Keratinocyte (primary cell): ENCODE measurements around the gene CFAP61. TPM values are rescaled to one million over a fixed set of nuclear protein-coding genes. Genes with fewer than 3 reads are reported as not detected.
A peak's percentile ranks its signal among the peaks of the same experiment; 100 is the strongest.

ENCODE experiments used
- DNase-seq: peaks from one replicate; pipeline ENCODE4 v3.0.0-alpha.2; 2011; ENCODE audit warnings: low read depth, missing footprints, low spot score
- FAIRE-seq: peaks from 2 replicates; lab custom pipeline; 2011; peaks lifted over from hg19 to GRCh38; lab: Jason Lieb, UNC
- H2AFZ ChIP-seq: 2 replicates; pipeline ENCODE4 v1.6.0; 2012; ENCODE audit warnings: low read length, control low read depth, inconsistent platforms; ENCODE audit not compliant: control insufficient read depth
- H3K27ac ChIP-seq: 2 replicates; pipeline ENCODE4 v1.5.1; 2011; ENCODE audit warnings: low read length; ENCODE audit not compliant: control insufficient read depth, insufficient read depth
- H3K27me3 ChIP-seq: 3 replicates; pipeline ENCODE4 v1.6.0; 2011; ENCODE audit warnings: low read length; ENCODE audit not compliant: control insufficient read depth, insufficient read depth; ENCODE audit errors: extremely low read depth
- H3K36me3 ChIP-seq, 2 experiments: 2 replicates in 1 of 2; 3 replicates in 1 of 2; pipeline ENCODE4 v1.5.1; 2011; ENCODE audit warnings: low read length in 2 of 2, mild to moderate bottlenecking in 1 of 2; ENCODE audit not compliant: control insufficient read depth in 2 of 2, insufficient read depth in 2 of 2; ENCODE audit errors: extremely low read depth in 1 of 2
- H3K4me1 ChIP-seq: 3 replicates; pipeline ENCODE4 v1.5.1; 2011; ENCODE audit warnings: low read length; ENCODE audit not compliant: control insufficient read depth, insufficient read depth; ENCODE audit errors: extremely low read depth
- H3K4me2 ChIP-seq: 3 replicates; pipeline ENCODE4 v1.6.0; 2011; ENCODE audit warnings: low read depth, low read length; ENCODE audit not compliant: control insufficient read depth, insufficient read depth; ENCODE audit errors: extremely low read depth
- H3K4me3 ChIP-seq, 3 experiments: fragments of 200-600 bp in 1 of 3; sonication (generic) in 1 of 3; 2 replicates in 2 of 3; 3 replicates in 1 of 3; pipeline ENCODE4 v1.5.1; 2011 to 2016; ENCODE audit warnings: low read length in 3 of 3, mild to moderate bottlenecking in 3 of 3, control low read depth in 2 of 3, inconsistent platforms in 1 of 3, low read depth in 1 of 3, mixed read lengths in 1 of 3, mixed run types in 1 of 3, moderate library complexity in 1 of 3; ENCODE audit not compliant: control insufficient read depth in 2 of 3, insufficient read depth in 2 of 3; ENCODE audit errors: extremely low read depth in 1 of 3
- H3K79me2 ChIP-seq: 2 replicates; pipeline ENCODE4 v1.6.0; 2012; ENCODE audit warnings: low read length; ENCODE audit not compliant: control insufficient read depth, insufficient read depth
- H3K9ac ChIP-seq: 3 replicates; pipeline ENCODE4 v1.6.0; 2011; ENCODE audit warnings: low read length; ENCODE audit not compliant: control insufficient read depth, insufficient read depth; ENCODE audit errors: extremely low read depth
- H3K9me1 ChIP-seq: 3 replicates; pipeline ENCODE4 v1.6.0; 2011; ENCODE audit warnings: low read length; ENCODE audit not compliant: control insufficient read depth, insufficient read depth; ENCODE audit errors: extremely low read depth
- H3K9me3 ChIP-seq: 2 replicates; pipeline ENCODE4 v1.5.1; 2012; ENCODE audit warnings: low read depth, low read length; ENCODE audit not compliant: control insufficient read depth
- H4K20me1 ChIP-seq: 3 replicates; pipeline ENCODE4 v1.6.0; 2011; ENCODE audit warnings: low read length; ENCODE audit not compliant: control insufficient read depth, insufficient read depth; ENCODE audit errors: extremely low read depth
- EZH2 ChIP-seq: IDR thresholded peaks from one replicate; pipeline ENCODE4 v1.6.1; 2012; ENCODE audit warnings: inconsistent platforms, mild to moderate bottlenecking, low read length, moderate library complexity
- dilution Hi-C: fragments of 300-500 bp; cut with MboI; formaldehyde crosslinking; loops from one replicate; pipeline ENCODE4 v1.7.0; 2020; ENCODE audit warnings: low sequenced_read_pairs; ENCODE audit not compliant: extremely low pct_ligation_motif_present
- polyA plus RNA-seq, 5 experiments: library from polyadenylated mRNA; depleted of rRNA in 3 of 5; stranded (reverse) in 3 of 5; stranded (forward) in 1 of 5; unstranded in 1 of 5; fragments of >200 nt; gene quantifications; 1 replicate in 1 of 5; 2 replicates in 3 of 5; 3 replicates in 1 of 5; pipeline versions ENCODE4 v1.2.1 to v1.2.3, GENCODE V29; 2011 to 2012; ENCODE audit warnings: missing spikeins in 2 of 5, low read depth in 1 of 5, low replicate concordance in 1 of 5
- TF ChIP-seq, protein P1 (sequence below), 3 experiments: IDR thresholded peaks in 1 of 3; conservative IDR thresholded peaks in 1 of 3; optimal IDR thresholded peaks in 1 of 3; 2 replicates in 2 of 3; 3 replicates in 1 of 3; pipeline versions ENCODE3 to v1.5.1; 2011; ENCODE audit warnings: low read length in 3 of 3, mild to moderate bottlenecking in 3 of 3, moderate library complexity in 2 of 3, control low read depth in 1 of 3, inconsistent platforms in 1 of 3; ENCODE audit not compliant: insufficient read depth in 2 of 3; ENCODE audit errors: extremely low read depth in 1 of 3

The CFAP61 gene
- polyA plus RNA-seq, 1 donor (not counting 4 experiments of a cell fraction or from before 2014, with no cell fraction given) = 0.25 TPM

DNA sequence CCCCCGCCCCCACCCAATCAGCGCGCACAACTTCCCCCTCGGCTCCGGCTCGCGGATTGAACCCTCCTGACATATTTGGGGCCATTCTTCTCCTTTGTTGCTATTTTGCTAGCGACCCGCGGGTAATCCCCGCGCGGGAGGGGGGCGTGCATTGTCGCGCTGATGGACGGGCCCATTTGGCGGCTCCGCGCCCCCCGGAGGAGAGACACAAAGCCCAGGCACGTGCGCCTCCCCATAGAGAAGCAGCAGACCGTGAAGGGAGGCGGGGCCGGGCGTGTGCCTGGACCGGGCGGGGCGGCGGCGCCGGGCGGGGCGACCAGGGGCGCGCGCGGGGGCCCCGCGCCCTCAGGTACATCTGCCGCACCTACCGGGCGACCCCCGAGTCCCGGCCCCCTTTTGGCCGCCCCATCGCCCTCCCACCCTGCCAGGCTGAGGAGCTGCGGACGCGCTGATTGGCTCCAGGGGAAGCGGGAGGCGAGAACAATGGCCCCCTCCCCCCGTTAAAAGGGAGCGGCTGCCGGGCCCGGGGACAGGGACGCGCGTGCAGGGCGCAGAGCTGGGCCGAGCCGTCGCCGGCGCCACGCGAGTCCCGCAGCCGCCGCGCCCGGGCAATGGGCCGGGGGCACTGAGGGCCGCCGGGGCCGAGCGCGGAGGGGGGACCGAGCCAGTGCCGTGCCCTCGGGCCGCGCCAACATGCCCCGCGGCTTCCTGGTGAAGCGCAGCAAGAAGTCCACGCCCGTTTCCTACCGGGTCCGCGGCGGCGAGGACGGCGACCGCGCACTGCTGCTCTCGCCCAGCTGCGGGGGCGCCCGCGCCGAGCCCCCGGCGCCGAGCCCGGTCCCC is 315.5 kb downstream of the CFAP61 start, which contains the start of gene INSM1:
Gene INSM1 (plus strand): TSS at position 530 of the 843 bp plus-strand sequence. CDS start 164 bp downstream, at position 694.
- Histone ChIP-seq H3K27me3 (peaks cover 85% of the 10 kb centered on the region), H2AFZ (no peak within 1 kb of the TSS), H3K9me3 (no peaks in the 10 kb centered on the region), H3K79me2 (no peaks in the 10 kb centered on the region), H3K4me1 (peaks cover 2% of the 10 kb centered on the region), H4K20me1 (no peaks in the 10 kb centered on the region), H3K4me3 (no peak within 1 kb of the TSS), H3K9me1 (no peaks in the 10 kb centered on the region), H3K36me3 (no peaks in the 10 kb centered on the region), H3K9ac (no peak within 1 kb of the TSS), H3K27ac (no peak within 1 kb of the TSS), H3K4me2 (peak within 1 kb of the TSS; percentile 32)
- TF ChIP-seq, protein P1, sequence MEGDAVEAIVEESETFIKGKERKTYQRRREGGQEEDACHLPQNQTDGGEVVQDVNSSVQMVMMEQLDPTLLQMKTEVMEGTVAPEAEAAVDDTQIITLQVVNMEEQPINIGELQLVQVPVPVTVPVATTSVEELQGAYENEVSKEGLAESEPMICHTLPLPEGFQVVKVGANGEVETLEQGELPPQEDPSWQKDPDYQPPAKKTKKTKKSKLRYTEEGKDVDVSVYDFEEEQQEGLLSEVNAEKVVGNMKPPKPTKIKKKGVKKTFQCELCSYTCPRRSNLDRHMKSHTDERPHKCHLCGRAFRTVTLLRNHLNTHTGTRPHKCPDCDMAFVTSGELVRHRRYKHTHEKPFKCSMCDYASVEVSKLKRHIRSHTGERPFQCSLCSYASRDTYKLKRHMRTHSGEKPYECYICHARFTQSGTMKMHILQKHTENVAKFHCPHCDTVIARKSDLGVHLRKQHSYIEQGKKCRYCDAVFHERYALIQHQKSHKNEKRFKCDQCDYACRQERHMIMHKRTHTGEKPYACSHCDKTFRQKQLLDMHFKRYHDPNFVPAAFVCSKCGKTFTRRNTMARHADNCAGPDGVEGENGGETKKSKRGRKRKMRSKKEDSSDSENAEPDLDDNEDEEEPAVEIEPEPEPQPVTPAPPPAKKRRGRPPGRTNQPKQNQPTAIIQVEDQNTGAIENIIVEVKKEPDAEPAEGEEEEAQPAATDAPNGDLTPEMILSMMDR (optimal IDR thresholded peaks at IDR 0.05 in 1 of 3, IDR thresholded peaks at IDR 0.05 in 1 of 3, conservative IDR thresholded peaks at IDR 0.05 in 1 of 3; ENCODE audit: extremely low read depth in 1 of 3, insufficient read depth in 2 of 3, low read length in 3 of 3) = no peak
- no peak for TF ChIP-seq EZH2
- dilution Hi-C loops = no loop called here
- FAIRE-seq = no peak
- no peak for DNase-seq

DNA sequence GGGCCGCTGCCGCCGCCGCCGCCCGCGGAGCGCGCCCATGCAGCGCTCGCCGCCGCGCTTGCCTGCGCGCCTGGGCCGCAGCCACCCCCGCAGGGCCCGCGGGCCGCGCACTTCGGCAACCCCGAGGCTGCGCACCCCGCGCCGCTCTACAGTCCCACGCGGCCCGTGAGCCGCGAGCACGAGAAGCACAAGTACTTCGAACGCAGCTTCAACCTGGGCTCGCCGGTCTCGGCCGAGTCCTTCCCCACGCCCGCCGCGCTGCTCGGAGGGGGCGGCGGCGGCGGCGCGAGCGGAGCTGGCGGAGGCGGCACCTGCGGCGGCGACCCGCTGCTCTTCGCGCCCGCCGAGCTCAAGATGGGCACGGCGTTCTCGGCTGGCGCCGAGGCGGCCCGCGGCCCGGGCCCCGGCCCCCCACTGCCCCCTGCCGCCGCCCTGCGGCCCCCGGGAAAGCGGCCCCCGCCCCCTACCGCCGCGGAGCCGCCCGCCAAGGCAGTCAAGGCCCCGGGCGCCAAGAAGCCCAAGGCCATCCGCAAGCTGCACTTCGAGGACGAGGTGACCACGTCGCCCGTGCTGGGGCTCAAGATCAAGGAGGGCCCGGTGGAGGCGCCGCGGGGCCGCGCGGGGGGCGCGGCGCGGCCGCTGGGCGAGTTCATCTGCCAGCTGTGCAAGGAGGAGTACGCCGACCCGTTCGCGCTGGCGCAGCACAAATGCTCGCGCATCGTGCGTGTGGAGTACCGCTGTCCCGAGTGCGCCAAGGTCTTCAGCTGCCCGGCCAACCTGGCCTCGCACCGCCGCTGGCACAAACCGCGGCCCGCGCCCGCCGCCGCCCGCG is 316.3 kb downstream of the CFAP61 start:
- H3K27me3 ChIP-seq = peaks cover 79% of the 10 kb centered on the region
- H2AFZ ChIP-seq = no peak overlapping the region
- no peak overlapping the region for H3K4me3 ChIP-seq

More for the DNA sequence above, 316.3 kb downstream of the CFAP61 start:
- no peak overlapping the region for H3K9ac ChIP-seq
- no peaks in the 10 kb centered on the region for H3K9me1 ChIP-seq
- dilution Hi-C loops = no loop called here
- no peak overlapping the region for H3K27ac ChIP-seq
- no peak for DNase-seq
- H3K4me2 ChIP-seq = peak overlapping the region; percentile 32
- peaks cover 5% of the 10 kb centered on the region for H3K4me1 ChIP-seq
- H3K9me3 ChIP-seq = no peaks in the 10 kb centered on the region
- peak; percentile 85 for TF ChIP-seq EZH2
- TF ChIP-seq, protein P1 (optimal IDR thresholded peaks at IDR 0.05 in 1 of 3, IDR thresholded peaks at IDR 0.05 in 1 of 3, conservative IDR thresholded peaks at IDR 0.05 in 1 of 3; ENCODE audit: extremely low read depth in 1 of 3, insufficient read depth in 2 of 3, low read length in 3 of 3) = no peak
- FAIRE-seq = no peak
- no peaks in the 10 kb centered on the region for H3K36me3 ChIP-seq
- H3K79me2 ChIP-seq = no peaks in the 10 kb centered on the region
- H4K20me1 ChIP-seq = no peaks in the 10 kb centered on the region
